Measurements from ENCODE around the gene HADHA. TPM values are rescaled to one million over a fixed set of nuclear protein-coding genes. Genes with fewer than 3 reads are reported as not detected.

Gene HADHA
- total RNA-seq, 1 donor from 2014 or later = 118 TPM

DNA sequence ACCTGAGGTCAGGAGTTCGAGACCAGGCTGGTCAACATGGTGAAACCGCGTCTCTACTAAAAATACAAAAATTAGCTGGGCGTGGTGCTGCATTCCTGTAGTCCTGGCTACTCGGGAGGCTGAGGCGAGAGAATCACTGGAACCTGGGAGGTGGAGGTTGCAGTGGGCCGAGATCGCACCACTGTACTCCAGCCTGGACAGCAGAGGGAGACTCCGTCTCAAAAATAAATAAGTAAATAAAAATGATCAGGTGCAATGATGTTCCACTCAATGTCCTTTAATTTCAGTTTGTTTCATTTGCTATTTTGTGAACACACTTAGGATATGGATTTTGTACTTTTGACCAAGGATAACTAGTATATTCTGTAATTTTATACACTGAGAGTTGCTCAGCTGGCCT is 9.3 kb downstream of the HADHA start:
- H3K4me3 ChIP-seq = no peak overlapping the region
- TF ChIP-seq, protein P1, sequence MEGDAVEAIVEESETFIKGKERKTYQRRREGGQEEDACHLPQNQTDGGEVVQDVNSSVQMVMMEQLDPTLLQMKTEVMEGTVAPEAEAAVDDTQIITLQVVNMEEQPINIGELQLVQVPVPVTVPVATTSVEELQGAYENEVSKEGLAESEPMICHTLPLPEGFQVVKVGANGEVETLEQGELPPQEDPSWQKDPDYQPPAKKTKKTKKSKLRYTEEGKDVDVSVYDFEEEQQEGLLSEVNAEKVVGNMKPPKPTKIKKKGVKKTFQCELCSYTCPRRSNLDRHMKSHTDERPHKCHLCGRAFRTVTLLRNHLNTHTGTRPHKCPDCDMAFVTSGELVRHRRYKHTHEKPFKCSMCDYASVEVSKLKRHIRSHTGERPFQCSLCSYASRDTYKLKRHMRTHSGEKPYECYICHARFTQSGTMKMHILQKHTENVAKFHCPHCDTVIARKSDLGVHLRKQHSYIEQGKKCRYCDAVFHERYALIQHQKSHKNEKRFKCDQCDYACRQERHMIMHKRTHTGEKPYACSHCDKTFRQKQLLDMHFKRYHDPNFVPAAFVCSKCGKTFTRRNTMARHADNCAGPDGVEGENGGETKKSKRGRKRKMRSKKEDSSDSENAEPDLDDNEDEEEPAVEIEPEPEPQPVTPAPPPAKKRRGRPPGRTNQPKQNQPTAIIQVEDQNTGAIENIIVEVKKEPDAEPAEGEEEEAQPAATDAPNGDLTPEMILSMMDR (IDR thresholded peaks at IDR 0.05) = peak; percentile 33
- H3K4me1 ChIP-seq = peaks cover 10% of the 10 kb centered on the region
- ATAC-seq = no peak
- H3K36me3 ChIP-seq = peaks cover 87% of the 10 kb centered on the region
- no peaks in the 10 kb centered on the region for H3K9me3 ChIP-seq
- intact Hi-C loops (cut with DNase I) = no loop called here
- no peak overlapping the region for H3K27ac ChIP-seq
- H3K27me3 ChIP-seq = no peaks in the 10 kb centered on the region
- DNase-seq = no peak

- Histone ChIP-seq H3K9me3 (no peaks in the 10 kb centered on the region), H3K36me3 (peaks cover 92% of the 10 kb centered on the region), H3K4me3 (no peak overlapping the region), H3K4me1 (no peaks in the 10 kb centered on the region), H3K27me3 (no peaks in the 10 kb centered on the region), H3K27ac (no peak overlapping the region)
- intact Hi-C loops (cut with DNase I) = no loop called here
- TF ChIP-seq, protein P1 (IDR thresholded peaks at IDR 0.05) = no peak
- DNase-seq = no peak
- ATAC-seq = no peak
Observed at GRCh38 chr2:26230806-26231205, 13.6 kb downstream of the HADHA start.

GRCh38 chr2:26229595-26229994 is 14.8 kb downstream of the HADHA start:
- no peaks in the 10 kb centered on the region for H3K4me1 ChIP-seq
- H3K27me3 ChIP-seq = no peaks in the 10 kb centered on the region
- H3K36me3 ChIP-seq = peaks cover 92% of the 10 kb centered on the region
- no peak for ATAC-seq
- H3K9me3 ChIP-seq = no peaks in the 10 kb centered on the region
- TF ChIP-seq, protein P1 (IDR thresholded peaks at IDR 0.05) = no peak
- DNase-seq = no peak
- H3K27ac ChIP-seq = no peak overlapping the region
- no peak overlapping the region for H3K4me3 ChIP-seq
- intact Hi-C loops (cut with DNase I) = no loop called here

GRCh38 chr2:26224095-26224494 is 20.3 kb downstream of the HADHA start:
- TF ChIP-seq, protein P1 (IDR thresholded peaks at IDR 0.05) = no peak
- intact Hi-C loops (cut with DNase I) = no loop called here
- Histone ChIP-seq H3K27ac (no peak overlapping the region), H3K4me3 (no peak overlapping the region), H3K36me3 (peaks cover 73% of the 10 kb centered on the region), H3K9me3 (no peaks in the 10 kb centered on the region), H3K4me1 (no peaks in the 10 kb centered on the region), H3K27me3 (no peaks in the 10 kb centered on the region)
- DNase-seq = no peak
- ATAC-seq = no peak

DNA sequence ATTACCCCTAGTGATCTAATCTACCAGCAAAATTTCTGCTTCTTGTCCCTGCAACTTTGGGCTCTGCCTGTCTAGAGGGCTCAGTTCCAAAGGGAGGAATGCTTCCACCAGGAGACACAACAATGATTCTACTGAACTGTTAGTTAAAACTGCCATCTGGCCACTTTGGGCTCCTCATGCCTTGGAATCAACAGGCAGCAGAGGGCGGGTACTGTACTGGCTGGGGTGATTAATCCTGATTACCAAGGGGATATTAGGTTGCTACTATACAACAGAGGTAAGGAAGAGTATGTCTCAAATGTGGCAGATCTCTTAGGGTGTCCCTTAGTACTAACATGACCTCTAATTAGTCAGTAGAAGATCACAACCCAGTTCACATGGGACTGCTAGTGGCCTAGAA is 21.4 kb downstream of the HADHA start:
- H3K36me3 ChIP-seq = peaks cover 70% of the 10 kb centered on the region
- ATAC-seq = peak; percentile 14

More for the DNA sequence above, 21.4 kb downstream of the HADHA start:
- Histone ChIP-seq H3K27ac (no peak overlapping the region), H3K9me3 (no peaks in the 10 kb centered on the region), H3K4me3 (no peak overlapping the region), H3K4me1 (no peaks in the 10 kb centered on the region), H3K27me3 (no peaks in the 10 kb centered on the region)
- intact Hi-C loops (cut with DNase I) = no loop called here
- TF ChIP-seq, protein P1 (IDR thresholded peaks at IDR 0.05) = no peak
- DNase-seq = no peak

Data from upper lobe of right lung (tissue), 1 donor.